GM12873 (cell line): Measurements from ENCODE around the gene SEMA3C.

ENCODE experiments used
- TF ChIP-seq, protein P1 (sequence below): IDR thresholded peaks from 2 replicates; pipeline ENCODE4 v1.5.1; 2012; ENCODE audit warnings: low read depth, mild to moderate bottlenecking, moderate library complexity, low read length, control low read depth; ENCODE audit not compliant: insufficient read depth; ENCODE audit errors: missing control alignments

The SEMA3C gene

DNA sequence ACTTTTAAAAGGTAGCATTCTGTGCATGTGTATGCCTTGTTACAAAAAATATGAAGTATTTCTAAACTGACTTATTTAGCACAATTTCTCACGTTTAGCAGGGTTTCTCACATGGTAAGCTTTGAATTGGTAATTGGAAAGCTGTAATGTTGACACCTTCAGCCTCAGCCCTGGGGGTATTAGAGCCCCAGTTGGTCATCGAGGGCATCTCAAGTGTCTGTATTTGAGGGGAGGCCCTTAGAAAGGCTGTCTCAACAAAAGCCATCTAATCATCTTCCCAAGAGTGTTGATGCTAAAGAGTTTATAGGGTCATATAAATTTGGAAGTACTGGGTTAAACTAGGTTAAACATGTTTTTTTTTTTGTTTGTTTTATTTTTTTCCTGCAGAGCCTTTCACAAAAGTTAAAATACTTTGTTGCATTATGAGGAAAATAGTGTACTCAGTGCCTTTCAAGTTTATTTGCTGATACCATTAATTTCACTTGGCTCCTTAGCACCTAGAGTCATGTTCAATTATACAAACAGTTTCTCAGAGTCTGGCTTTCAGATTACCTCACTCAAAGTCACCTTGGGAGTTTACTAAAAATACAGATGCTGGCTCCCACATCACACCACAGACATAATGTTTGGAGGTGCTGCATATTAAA, 146.4 kb downstream of the SEMA3C start:
- TF ChIP-seq, protein P1, sequence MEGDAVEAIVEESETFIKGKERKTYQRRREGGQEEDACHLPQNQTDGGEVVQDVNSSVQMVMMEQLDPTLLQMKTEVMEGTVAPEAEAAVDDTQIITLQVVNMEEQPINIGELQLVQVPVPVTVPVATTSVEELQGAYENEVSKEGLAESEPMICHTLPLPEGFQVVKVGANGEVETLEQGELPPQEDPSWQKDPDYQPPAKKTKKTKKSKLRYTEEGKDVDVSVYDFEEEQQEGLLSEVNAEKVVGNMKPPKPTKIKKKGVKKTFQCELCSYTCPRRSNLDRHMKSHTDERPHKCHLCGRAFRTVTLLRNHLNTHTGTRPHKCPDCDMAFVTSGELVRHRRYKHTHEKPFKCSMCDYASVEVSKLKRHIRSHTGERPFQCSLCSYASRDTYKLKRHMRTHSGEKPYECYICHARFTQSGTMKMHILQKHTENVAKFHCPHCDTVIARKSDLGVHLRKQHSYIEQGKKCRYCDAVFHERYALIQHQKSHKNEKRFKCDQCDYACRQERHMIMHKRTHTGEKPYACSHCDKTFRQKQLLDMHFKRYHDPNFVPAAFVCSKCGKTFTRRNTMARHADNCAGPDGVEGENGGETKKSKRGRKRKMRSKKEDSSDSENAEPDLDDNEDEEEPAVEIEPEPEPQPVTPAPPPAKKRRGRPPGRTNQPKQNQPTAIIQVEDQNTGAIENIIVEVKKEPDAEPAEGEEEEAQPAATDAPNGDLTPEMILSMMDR: no peak

DNA sequence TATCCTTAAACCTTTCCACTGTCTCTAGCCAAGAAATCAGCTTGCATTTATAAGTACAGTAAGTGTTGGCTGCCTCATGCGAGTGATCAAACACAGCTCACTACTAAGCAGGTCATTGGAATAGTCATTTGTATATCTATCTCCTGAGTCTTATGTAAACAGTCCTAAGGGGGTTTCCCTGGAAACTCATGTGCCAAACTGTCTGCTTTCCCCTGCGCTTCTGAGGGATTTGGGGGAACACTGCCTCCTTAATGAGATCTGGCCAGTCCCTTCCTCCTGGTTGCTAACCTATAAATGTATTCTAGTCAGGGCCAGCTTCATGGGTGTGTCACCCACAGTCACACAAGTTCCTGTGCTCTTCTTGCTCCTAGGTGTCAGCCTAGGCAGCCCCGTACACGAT, 147.3 kb downstream of the SEMA3C start:
- TF ChIP-seq, protein P1: no peak

DNA sequence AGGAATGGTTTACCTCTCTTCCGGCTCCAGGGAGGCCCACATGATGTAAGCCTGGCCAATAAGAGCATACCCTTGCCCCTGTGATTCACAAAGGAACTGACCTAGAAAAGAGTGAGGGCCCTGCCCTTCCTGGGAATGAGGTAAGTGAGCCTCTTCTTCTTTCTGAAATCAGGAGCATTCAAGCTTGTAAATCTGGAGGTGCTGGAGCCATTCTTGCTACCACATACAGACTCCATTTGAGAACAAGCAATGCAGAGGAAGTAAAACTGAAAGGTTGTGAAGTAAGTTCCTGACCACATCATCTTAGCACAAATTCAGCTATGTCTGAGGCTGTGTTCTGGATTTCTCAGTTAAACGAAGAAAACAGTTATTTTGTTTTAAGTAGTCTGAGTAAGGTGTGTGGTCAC, 148.2 kb downstream of the SEMA3C start:
- TF ChIP-seq, protein P1: no peak

DNA sequence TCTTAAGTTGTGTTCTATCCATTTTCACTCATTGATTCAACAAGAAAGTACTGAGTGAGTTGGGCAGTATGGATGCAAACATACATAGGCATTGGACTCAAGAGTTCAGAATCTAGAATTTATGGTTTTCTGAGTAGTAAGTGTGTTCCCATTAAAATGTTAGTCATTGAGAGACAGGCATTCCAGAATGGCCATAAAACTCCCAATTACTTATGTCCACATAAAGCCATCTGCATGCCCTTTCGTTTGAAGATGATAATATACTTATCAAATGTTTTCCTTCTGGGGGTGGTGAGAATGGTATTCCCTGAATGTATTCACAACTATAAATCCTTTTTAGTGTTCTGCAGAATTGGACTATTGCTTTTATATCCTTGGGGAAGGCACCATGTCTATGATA, 148.8 kb downstream of the SEMA3C start:
- TF ChIP-seq, protein P1: no peak

DNA sequence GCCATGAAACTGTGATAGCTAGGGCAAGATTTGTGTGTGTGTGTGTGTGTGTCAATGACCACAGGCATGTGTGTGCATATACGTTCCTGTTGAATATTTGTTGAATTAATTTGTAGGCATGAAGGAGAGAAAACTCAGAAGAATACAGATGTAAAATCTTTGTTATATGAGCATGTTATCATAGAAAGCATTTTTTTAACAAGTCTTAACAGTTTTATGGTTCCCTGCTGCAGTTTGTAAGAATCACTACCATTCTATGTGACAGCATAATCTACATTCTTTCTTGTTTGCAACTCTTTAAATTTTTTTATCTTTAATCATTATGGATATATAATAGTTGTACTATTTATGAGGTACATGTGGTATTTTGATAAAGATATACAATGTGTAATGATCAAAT, 150.1 kb downstream of the SEMA3C start:
- TF ChIP-seq, protein P1: no peak

DNA sequence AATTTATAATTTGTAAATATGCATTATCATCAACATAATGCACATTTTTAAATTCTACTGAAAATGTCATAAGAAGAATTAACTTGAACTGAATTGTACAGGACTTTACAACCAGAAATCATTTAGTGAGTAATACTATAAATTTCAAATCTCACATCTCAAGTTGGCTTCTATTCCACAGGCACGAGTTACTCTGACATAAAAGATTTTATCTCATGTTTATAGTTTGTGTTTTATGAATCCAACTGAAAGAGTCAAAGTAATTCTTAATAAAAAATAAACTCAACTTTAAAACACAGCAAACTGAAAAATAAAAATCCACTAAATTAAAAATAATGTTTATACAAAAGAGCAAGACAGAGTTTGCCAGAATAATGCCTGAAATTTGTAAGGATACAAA, 151.2 kb downstream of the SEMA3C start:
- TF ChIP-seq, protein P1: no peak

DNA sequence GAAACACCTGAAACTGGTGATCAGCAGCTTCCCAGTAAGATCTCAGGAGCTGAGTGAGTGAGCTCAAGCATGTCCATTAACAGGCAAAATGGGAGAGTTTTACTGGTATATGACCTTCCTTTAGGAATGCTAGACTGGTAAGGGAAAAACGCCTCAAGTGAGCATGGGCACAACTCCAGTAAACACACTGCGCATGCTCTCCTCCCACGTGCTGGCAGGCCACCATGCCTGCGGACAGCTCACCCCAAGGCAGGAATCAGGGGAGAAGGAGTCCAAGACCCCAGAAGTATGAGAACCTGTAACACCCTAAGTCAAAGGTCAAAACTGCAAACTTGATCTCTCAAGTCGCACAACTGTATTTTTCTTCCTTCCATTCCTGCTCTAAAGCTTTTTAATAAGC, 152.1 kb downstream of the SEMA3C start:
- TF ChIP-seq, protein P1: no peak
